ENCODE results near the gene FAM13A. TPM values are rescaled to one million over a fixed set of nuclear protein-coding genes. Genes with fewer than 3 reads are reported as not detected.

The FAM13A gene
- total and polyA plus RNA-seq, 2 of the 4 experiments (the other 2 are of a cell fraction) = 13.1 to 22.0 TPM

GRCh38 chr4:88747351-88747750 lies 309.6 kb downstream of the FAM13A start:
- Histone ChIP-seq H2BK15ac (ENCODE audit: low read depth, low read length) (peak overlapping the region; percentile 41; the same call in 2 of the 3 replicates), H3K9ac (ENCODE audit: low read depth, low read length) (no peak overlapping the region), H4K8ac (ENCODE audit: low read depth in 2 of 2, low read length in 2 of 2) (no peak overlapping the region), H2AFZ (replicated peaks; ENCODE audit: low read length, poor library complexity) (no peak overlapping the region), H3K18ac (ENCODE audit: low read depth, low read length) (no peak overlapping the region), H3K14ac (replicated peaks; ENCODE audit: low read depth, low read length) (peak overlapping the region; percentile 12; the same call in 1 of the 2 replicates), H4K5ac (ENCODE audit: low read depth, low read length) (no peak overlapping the region), H3K4ac (ENCODE audit: low read depth, low read length) (no peak overlapping the region; the same call in 1 of the 2 replicates), H4K91ac (ENCODE audit: insufficient read depth, low read depth, low read length) (no peak overlapping the region), H4K20me1 (ENCODE audit: insufficient read depth, low read length) (no peaks in the 10 kb centered on the region), H2AK5ac (ENCODE audit: low read depth, low read length) (peak overlapping the region; percentile 56; the same call in 1 of the 2 replicates), H2BK5ac (ENCODE audit: low read depth, low read length, poor library complexity, severe bottlenecking) (peak overlapping the region; percentile 43), H2BK20ac (ENCODE audit: low read depth, low read length) (no peak overlapping the region), H2AK9ac (replicated peaks; ENCODE audit: low read depth, low read length, poor library complexity) (no peak overlapping the region), H3K4me3 (ENCODE audit: insufficient read depth, low read depth, low read length) (no peak overlapping the region), H3K56ac (ENCODE audit: extremely low read depth, insufficient read depth, low read length) (no peak overlapping the region), H3K4me2 (ENCODE audit: low read depth, low read length) (no peak overlapping the region), H3K9me1 (ENCODE audit: insufficient read depth, low read length) (peaks cover 12% of the 10 kb centered on the region), H3K23ac (ENCODE audit: low read depth, low read length) (no peak overlapping the region), H3K4me1 (ENCODE audit: control insufficient read depth, insufficient read depth, low read length) (peaks cover 7% of the 10 kb centered on the region), H2BK120ac (ENCODE audit: low read depth, low read length) (no peak overlapping the region; the same call in 1 of the 2 replicates), H3K79me1 (ENCODE audit: low read depth in 1 of 2, low read length in 2 of 2) (no peaks in the 10 kb centered on the region; a peak in 1 of 4 replicates), H3K27me3 (ENCODE audit: control insufficient read depth, insufficient read depth, low read length) (no peaks in the 10 kb centered on the region), H3K9me3 (ENCODE audit: control insufficient read depth, insufficient read depth, low read length) (no peaks in the 10 kb centered on the region), H3K36me3 (ENCODE audit: control insufficient read depth, insufficient read depth, low read length) (peaks cover 32% of the 10 kb centered on the region), H3K27ac (ENCODE audit: insufficient read depth, low read length) (no peak overlapping the region)
- ChIA-PET CTCF (interaction anchor here (0.8 kb wide), 1 partner anchor 9 kb away, joined by 3 read pairs; no protein-coding TSS in a partner anchor), POLR2A (ENCODE audit: unreplicated experiment) (no interaction called here)
- intact Hi-C loops (cut with micrococcal nuclease) = no loop called here
- in situ Hi-C loops (cut with MboI; ENCODE audit: low sequenced_read_pairs) = no loop called here
- ATAC-seq (ENCODE audit: low read depth) = no peak
- TF ChIP-seq ELK1 (IDR thresholded peaks at IDR 0.05; ENCODE audit: borderline replicate concordance, low read depth, low read length) = no peak
- no peak for TF ChIP-seq NFE2L2 (IDR thresholded peaks at IDR 0.05; ENCODE audit: low read depth, low read length)
- TF ChIP-seq RFX5 (IDR thresholded peaks at IDR 0.05; ENCODE audit: low read depth, low read length) = no peak
- TF ChIP-seq SMC3 (IDR thresholded peaks at IDR 0.05; ENCODE audit: low read depth, low read length) = no peak
- TF ChIP-seq RAD21 (IDR thresholded peaks at IDR 0.05; ENCODE audit: low read length) = no peak
- TF ChIP-seq USF2 (IDR thresholded peaks at IDR 0.05; ENCODE audit: low read depth, low read length) = no peak
- TF ChIP-seq RCOR1 (IDR thresholded peaks at IDR 0.05; ENCODE audit: insufficient replicate concordance, low read length) = no peak
- TF ChIP-seq BHLHE40 (IDR thresholded peaks at IDR 0.05; ENCODE audit: low read depth, low read length) = no peak
- TF ChIP-seq MAZ (IDR thresholded peaks at IDR 0.05; ENCODE audit: borderline replicate concordance, low read depth, low read length) = no peak
- no peak for TF ChIP-seq CHD1 (IDR thresholded peaks at IDR 0.05; ENCODE audit: low read depth, low read length)
- no peak for TF ChIP-seq POLR2A (IDR thresholded peaks at IDR 0.05; ENCODE audit: low read depth, low read length)
- TF ChIP-seq MAFK (IDR thresholded peaks at IDR 0.05; ENCODE audit: low read depth, low read length) = no peak
- no peak for DNase-seq
- dilution Hi-C loops (cut with HindIII; ENCODE audit: low sequenced_read_pairs, unreplicated experiment) = no loop called here
- WGBS, 2 experiments (ENCODE audit: extremely low coverage in 2 of 2, insufficient read length in 1 of 2) = 100% methylated on average over 5 of the region's 7 CpGs; no CpG with 5 or more reads in 1 of the 2 experiments
- no TSS peak for BruUV-seq (replicated peaks)

All from IMR-90 (cell line).